Measurements from ENCODE around the gene ATMIN. TPM values are rescaled to one million over a fixed set of nuclear protein-coding genes. Genes with fewer than 3 reads are reported as not detected.

Gene ATMIN
- total RNA-seq, 1 donor from 2014 or later, result 95.0 TPM

- H3K27ac Mint-ChIP-seq, result peak overlapping the region; percentile 92
- Histone ChIP-seq H3K27ac (no peak overlapping the region), H3K9me3 (ENCODE audit: low read depth) (no peaks in the 10 kb centered on the region), H3K4me1 (peaks cover 2% of the 10 kb centered on the region), H3K9ac (no peak overlapping the region), H2AFZ (replicated peaks) (no peak overlapping the region), H4K20me1 (ENCODE audit: low read depth) (no peaks in the 10 kb centered on the region), H3K4me3 (no peak overlapping the region), H3K4me2 (no peak overlapping the region), H3K27me3 (no peaks in the 10 kb centered on the region), H3F3A (ENCODE audit: low read depth) (no peaks in the 10 kb centered on the region), H3K36me3 (no peaks in the 10 kb centered on the region), H3K79me2 (ENCODE audit: low read depth) (no peaks in the 10 kb centered on the region)
- H3K4me1 Mint-ChIP-seq, result peaks cover 17% of the 10 kb centered on the region
- no peak for DNase-seq (ENCODE audit: low spot score)
- peaks cover 6% of the 10 kb centered on the region for H3K36me3 Mint-ChIP-seq
- H3K27me3 Mint-ChIP-seq (ENCODE audit: insufficient read depth, low read depth), result no peaks in the 10 kb centered on the region
- no peak for TF ChIP-seq EZH2phosphoT487 (IDR thresholded peaks at IDR 0.05)
- TF ChIP-seq CTCF (IDR thresholded peaks at IDR 0.05), result no peak
- no peak for TF ChIP-seq EZH2 (IDR thresholded peaks at IDR 0.05)
- H3K9me3 Mint-ChIP-seq, result no peaks in the 10 kb centered on the region
- no peak overlapping the region for H3K4me3 Mint-ChIP-seq
These were observed 31.0 kb downstream of the ATMIN start for GRCh38 chr16:81066681-81067080.

DNA sequence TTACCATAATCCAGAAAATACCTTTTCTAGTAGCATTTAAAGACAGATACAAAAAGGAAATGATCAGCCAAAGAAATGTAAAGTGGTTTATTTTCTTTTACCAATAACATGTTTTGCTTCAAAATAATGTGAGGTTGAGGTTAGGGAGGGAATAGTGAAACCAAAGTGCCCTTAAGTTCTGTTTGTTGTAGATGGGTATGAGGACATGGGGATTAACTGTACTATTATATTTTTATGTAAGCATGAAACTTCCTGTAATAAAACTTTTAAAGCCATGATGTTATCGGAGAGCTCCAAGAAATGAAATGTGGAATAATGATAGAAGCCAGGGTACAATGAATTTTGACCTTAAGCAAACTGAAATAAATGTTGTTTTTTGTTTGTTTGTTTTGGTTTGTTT lies 31.5 kb downstream of the ATMIN start:
- H3K36me3 Mint-ChIP-seq, result peaks cover 6% of the 10 kb centered on the region
- Histone ChIP-seq H3K27me3 (no peaks in the 10 kb centered on the region), H2AFZ (replicated peaks) (no peak overlapping the region), H3K79me2 (ENCODE audit: low read depth) (no peaks in the 10 kb centered on the region), H3K27ac (no peak overlapping the region), H3K9ac (no peak overlapping the region), H3K4me1 (no peaks in the 10 kb centered on the region), H3K4me3 (no peak overlapping the region), H3K36me3 (no peaks in the 10 kb centered on the region), H4K20me1 (ENCODE audit: low read depth) (no peaks in the 10 kb centered on the region), H3F3A (ENCODE audit: low read depth) (no peaks in the 10 kb centered on the region), H3K9me3 (ENCODE audit: low read depth) (no peaks in the 10 kb centered on the region), H3K4me2 (no peak overlapping the region)
- no peak overlapping the region for H3K27ac Mint-ChIP-seq
- no peaks in the 10 kb centered on the region for H3K9me3 Mint-ChIP-seq
- no peak for DNase-seq (ENCODE audit: low spot score)
- TF ChIP-seq CTCF (IDR thresholded peaks at IDR 0.05) (no peak), EZH2phosphoT487 (IDR thresholded peaks at IDR 0.05) (no peak), EZH2 (IDR thresholded peaks at IDR 0.05) (no peak)
- H3K4me3 Mint-ChIP-seq, result no peak overlapping the region
- peaks cover 18% of the 10 kb centered on the region for H3K4me1 Mint-ChIP-seq
- H3K27me3 Mint-ChIP-seq (ENCODE audit: insufficient read depth, low read depth), result no peaks in the 10 kb centered on the region

DNA sequence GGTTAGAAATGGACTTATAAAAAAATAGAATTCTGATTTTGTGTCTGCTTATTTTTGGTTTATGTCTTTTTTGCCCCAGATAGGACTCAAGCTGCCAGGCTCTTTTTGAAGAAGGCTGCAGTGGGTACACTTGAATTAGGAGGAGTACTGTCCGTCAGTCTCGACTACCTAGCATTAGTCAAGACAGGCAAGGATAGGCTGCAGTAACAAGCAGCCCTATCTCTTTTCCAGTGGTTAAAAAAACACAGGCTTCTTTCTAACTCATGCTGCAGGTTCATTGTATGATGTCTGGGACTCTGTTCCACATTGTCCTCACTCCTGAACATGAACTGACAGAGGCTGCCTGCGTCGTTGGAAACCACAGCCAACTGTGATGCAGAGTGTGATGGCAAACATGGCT lies 33.4 kb downstream of the ATMIN start:
- no peak overlapping the region for H3K27ac Mint-ChIP-seq
- H3K4me1 Mint-ChIP-seq, result peaks cover 18% of the 10 kb centered on the region
- Histone ChIP-seq H3F3A (ENCODE audit: low read depth) (peaks cover 4% of the 10 kb centered on the region), H3K79me2 (ENCODE audit: low read depth) (no peaks in the 10 kb centered on the region), H3K4me1 (peaks cover 13% of the 10 kb centered on the region), H4K20me1 (ENCODE audit: low read depth) (no peaks in the 10 kb centered on the region), H3K27ac (no peak overlapping the region), H3K36me3 (no peaks in the 10 kb centered on the region), H2AFZ (replicated peaks) (no peak overlapping the region), H3K27me3 (no peaks in the 10 kb centered on the region), H3K4me3 (no peak overlapping the region), H3K9ac (no peak overlapping the region), H3K4me2 (no peak overlapping the region), H3K9me3 (ENCODE audit: low read depth) (no peaks in the 10 kb centered on the region)
- DNase-seq (ENCODE audit: low spot score), result no peak
- no peaks in the 10 kb centered on the region for H3K27me3 Mint-ChIP-seq (ENCODE audit: insufficient read depth, low read depth)
- peaks cover 6% of the 10 kb centered on the region for H3K36me3 Mint-ChIP-seq
- no peak overlapping the region for H3K4me3 Mint-ChIP-seq
- TF ChIP-seq CTCF (IDR thresholded peaks at IDR 0.05) (no peak), EZH2phosphoT487 (IDR thresholded peaks at IDR 0.05) (no peak), EZH2 (IDR thresholded peaks at IDR 0.05) (no peak)
- no peaks in the 10 kb centered on the region for H3K9me3 Mint-ChIP-seq

All from neural progenitor cell (in vitro differentiated cells).